HL-60 (cell line): Measurements from ENCODE around the gene TIMP2.

ENCODE experiments used
- DNase-seq, 2 experiments: peaks; one replicate each; pipeline ENCODE4 v3.0.0-alpha.2; 2010 to 2020; ENCODE audit warnings: low read depth in 1 of 2, low spot score in 1 of 2
- H3K27ac ChIP-seq: fragments of 250-450 bp; sonication (Bioruptor Pico); replicated peaks from 2 replicates; pipeline ENCODE4 v1.5.1; 2020; ENCODE audit warnings: mild to moderate bottlenecking, moderate library complexity
- H3K27me3 ChIP-seq: fragments of 250-450 bp; sonication (Bioruptor Pico); 2 replicates; pipeline ENCODE4 v1.5.1; 2021; ENCODE audit warnings: mild to moderate bottlenecking, moderate library complexity; ENCODE audit not compliant: insufficient read depth, poor library complexity, severe bottlenecking
- H3K4me3 ChIP-seq: replicated peaks from 2 replicates; pipeline ENCODE4 v1.5.1; 2011; ENCODE audit warnings: mild to moderate bottlenecking, control low read depth, low read length; ENCODE audit not compliant: insufficient read depth
- GABPA ChIP-seq: IDR thresholded peaks from 2 replicates; pipeline ENCODE4 v1.6.1; 2012; ENCODE audit warnings: low read depth
- POLR2AphosphoS5 ChIP-seq: IDR thresholded peaks from 2 replicates; pipeline ENCODE4 v1.6.1; 2012; ENCODE audit warnings: low read depth
- SPI1 ChIP-seq: IDR thresholded peaks from 2 replicates; pipeline ENCODE4 v1.6.1; 2012; ENCODE audit warnings: low read depth, mild to moderate bottlenecking, borderline replicate concordance
- TF ChIP-seq, protein P1 (sequence below): IDR thresholded peaks from 2 replicates; pipeline ENCODE4 v1.6.1; 2012; ENCODE audit warnings: low read depth; ENCODE audit not compliant: insufficient replicate concordance
- TF ChIP-seq, protein P2 (sequence below): IDR thresholded peaks from one replicate; pipeline ENCODE4 v1.5.1; 2011; ENCODE audit warnings: low read length, control low read depth, inconsistent platforms; ENCODE audit not compliant: insufficient read depth

The TIMP2 gene

DNA sequence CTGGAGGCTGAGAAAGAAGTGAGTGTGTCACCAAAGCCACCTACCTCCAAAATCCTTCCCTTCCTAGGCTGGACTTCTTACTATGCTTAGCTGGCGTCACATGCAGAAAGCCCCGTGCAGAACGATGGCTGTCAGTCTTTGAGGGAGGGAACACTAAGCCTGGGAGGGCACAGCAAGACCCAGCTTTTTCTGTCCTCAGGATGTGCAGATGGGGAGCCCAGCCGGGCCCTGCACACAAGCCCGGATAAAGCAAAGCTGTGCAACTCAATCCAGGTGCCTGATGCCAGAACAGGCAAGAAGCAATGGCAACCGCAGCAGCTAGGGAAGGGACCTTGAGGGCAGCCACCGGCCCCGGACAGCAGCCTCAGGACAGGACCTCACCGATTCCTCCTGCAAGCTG, 70.7 kb downstream of the TIMP2 start:
- no peak overlapping the region for H3K27ac ChIP-seq
- no peak overlapping the region for H3K4me3 ChIP-seq
- H3K27me3 ChIP-seq, result no peaks in the 10 kb centered on the region
- TF ChIP-seq, protein P1, sequence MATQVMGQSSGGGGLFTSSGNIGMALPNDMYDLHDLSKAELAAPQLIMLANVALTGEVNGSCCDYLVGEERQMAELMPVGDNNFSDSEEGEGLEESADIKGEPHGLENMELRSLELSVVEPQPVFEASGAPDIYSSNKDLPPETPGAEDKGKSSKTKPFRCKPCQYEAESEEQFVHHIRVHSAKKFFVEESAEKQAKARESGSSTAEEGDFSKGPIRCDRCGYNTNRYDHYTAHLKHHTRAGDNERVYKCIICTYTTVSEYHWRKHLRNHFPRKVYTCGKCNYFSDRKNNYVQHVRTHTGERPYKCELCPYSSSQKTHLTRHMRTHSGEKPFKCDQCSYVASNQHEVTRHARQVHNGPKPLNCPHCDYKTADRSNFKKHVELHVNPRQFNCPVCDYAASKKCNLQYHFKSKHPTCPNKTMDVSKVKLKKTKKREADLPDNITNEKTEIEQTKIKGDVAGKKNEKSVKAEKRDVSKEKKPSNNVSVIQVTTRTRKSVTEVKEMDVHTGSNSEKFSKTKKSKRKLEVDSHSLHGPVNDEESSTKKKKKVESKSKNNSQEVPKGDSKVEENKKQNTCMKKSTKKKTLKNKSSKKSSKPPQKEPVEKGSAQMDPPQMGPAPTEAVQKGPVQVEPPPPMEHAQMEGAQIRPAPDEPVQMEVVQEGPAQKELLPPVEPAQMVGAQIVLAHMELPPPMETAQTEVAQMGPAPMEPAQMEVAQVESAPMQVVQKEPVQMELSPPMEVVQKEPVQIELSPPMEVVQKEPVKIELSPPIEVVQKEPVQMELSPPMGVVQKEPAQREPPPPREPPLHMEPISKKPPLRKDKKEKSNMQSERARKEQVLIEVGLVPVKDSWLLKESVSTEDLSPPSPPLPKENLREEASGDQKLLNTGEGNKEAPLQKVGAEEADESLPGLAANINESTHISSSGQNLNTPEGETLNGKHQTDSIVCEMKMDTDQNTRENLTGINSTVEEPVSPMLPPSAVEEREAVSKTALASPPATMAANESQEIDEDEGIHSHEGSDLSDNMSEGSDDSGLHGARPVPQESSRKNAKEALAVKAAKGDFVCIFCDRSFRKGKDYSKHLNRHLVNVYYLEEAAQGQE, result no peak
- TF ChIP-seq, protein P2, sequence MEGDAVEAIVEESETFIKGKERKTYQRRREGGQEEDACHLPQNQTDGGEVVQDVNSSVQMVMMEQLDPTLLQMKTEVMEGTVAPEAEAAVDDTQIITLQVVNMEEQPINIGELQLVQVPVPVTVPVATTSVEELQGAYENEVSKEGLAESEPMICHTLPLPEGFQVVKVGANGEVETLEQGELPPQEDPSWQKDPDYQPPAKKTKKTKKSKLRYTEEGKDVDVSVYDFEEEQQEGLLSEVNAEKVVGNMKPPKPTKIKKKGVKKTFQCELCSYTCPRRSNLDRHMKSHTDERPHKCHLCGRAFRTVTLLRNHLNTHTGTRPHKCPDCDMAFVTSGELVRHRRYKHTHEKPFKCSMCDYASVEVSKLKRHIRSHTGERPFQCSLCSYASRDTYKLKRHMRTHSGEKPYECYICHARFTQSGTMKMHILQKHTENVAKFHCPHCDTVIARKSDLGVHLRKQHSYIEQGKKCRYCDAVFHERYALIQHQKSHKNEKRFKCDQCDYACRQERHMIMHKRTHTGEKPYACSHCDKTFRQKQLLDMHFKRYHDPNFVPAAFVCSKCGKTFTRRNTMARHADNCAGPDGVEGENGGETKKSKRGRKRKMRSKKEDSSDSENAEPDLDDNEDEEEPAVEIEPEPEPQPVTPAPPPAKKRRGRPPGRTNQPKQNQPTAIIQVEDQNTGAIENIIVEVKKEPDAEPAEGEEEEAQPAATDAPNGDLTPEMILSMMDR, result no peak
- TF ChIP-seq GABPA (no peak), POLR2AphosphoS5 (no peak), SPI1 (no peak)
- DNase-seq, result no peak

DNA sequence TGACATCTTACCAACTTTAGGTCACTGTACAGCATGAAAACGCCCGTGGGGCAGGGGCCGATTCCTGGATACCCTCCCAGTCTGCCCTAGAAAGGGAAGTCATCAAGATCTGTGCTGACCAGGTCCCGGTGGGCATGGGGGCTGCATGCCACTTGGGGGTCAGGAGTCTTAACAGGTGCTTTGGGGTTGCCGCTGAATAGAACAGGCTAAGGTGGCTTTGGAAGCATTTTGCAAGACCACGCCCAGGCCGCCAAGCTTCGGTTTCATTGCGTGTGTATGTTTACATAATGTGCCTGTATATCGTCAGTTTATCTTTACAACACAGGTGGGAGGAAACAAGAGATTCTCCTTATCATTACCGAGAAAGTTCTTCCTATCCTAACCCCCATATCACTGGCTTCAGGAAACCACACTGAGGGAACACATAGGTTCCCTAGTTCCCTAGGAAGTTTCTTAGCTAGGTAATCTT, 71.2 kb downstream of the TIMP2 start:
- no peak for DNase-seq
- no peak overlapping the region for H3K27ac ChIP-seq
- no peak overlapping the region for H3K4me3 ChIP-seq
- H3K27me3 ChIP-seq, result no peaks in the 10 kb centered on the region
- TF ChIP-seq, protein P1, result no peak
- TF ChIP-seq GABPA (no peak), POLR2AphosphoS5 (no peak), SPI1 (no peak)
- TF ChIP-seq, protein P2, result no peak

DNA sequence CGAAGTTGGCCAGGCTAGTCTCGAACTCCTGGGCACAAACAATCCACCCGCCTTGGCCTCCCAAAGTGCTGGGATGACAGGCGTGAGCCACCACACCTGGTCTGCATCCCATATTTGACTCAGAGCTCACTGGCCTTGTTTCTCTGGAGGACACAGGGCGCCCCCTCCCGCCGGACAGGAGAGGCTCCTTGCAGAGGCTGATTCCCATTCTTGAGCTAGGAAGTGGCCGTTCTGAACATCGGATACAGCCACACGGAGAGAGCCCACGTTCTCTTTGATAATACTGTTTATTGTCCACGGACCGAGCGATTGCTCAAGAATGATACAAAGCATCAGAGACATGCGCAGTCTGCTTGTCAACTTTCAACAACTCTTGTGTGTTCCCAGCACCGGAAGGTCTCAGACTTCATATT, 72.5 kb downstream of the TIMP2 start:
- Histone ChIP-seq H3K27ac (no peak overlapping the region), H3K4me3 (no peak overlapping the region), H3K27me3 (no peaks in the 10 kb centered on the region)
- no peak for TF ChIP-seq GABPA
- TF ChIP-seq, protein P2, result no peak
- TF ChIP-seq, protein P1, result no peak
- TF ChIP-seq SPI1, result no peak
- no peak for TF ChIP-seq POLR2AphosphoS5
- DNase-seq, result no peak
